ENCODE data around the gene PTGES3L.

- TF ChIP-seq CTCF (conservative IDR thresholded peaks at IDR 0.05 in 1 of 2, IDR thresholded peaks at IDR 0.05 in 1 of 2; ENCODE audit: low read depth in 1 of 2, low read length in 2 of 2) (no peak), EZH2 (IDR thresholded peaks at IDR 0.05; ENCODE audit: low read length, missing control alignments) (no peak)
These were observed 2.4 kb upstream of the PTGES3L start for GRCh38 chr17:42982266-42982665.
